ENCODE results near the gene NLRP10. TPM values are rescaled to one million over a fixed set of nuclear protein-coding genes. Genes with fewer than 3 reads are reported as not detected.

NLRP10 gene
- total RNA-seq, 8 experiments from 2014 or later = 0.14 to 1.4 (median 0.39) TPM; not detected in 4

DNA sequence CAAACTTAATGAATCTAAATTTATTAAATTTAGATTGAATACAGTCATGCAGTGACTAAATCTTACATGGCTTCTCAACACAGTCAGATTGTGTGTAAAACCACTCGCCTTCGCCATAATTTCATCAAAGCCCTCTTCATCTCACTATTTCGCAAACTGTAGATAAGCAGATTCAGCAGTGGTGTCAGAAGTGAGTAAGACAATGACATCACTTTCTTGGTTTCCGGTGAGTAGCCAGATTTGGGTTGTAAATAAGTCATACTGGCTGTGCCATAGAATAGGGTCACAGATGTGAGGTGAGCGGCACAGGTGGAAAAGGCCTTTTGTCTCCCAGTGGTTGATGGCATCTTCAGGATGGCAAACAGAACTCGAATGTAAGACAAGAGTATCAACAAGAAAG, 37.6 kb downstream of the NLRP10 start:
- in situ Hi-C loops (cut with MboI; ENCODE audit: low pct_unique_long_range_greater_than_20kb in 2 of 9, low sequenced_read_pairs in 9 of 9, unreplicated experiment in 9 of 9) = no loop called here
- ATAC-seq (replicated peaks in 6 of 8) = no peak
- Histone ChIP-seq H3K27ac (no peak overlapping the region), H3K4me1 (replicated peaks in 1 of 2) (no peaks in the 10 kb centered on the region), H3K4me3 (no peak overlapping the region)
- 0 to 94% (median 71%) methylated on average over 1 to 6 of the region's 6 CpGs for WGBS, 10 experiments

DNA sequence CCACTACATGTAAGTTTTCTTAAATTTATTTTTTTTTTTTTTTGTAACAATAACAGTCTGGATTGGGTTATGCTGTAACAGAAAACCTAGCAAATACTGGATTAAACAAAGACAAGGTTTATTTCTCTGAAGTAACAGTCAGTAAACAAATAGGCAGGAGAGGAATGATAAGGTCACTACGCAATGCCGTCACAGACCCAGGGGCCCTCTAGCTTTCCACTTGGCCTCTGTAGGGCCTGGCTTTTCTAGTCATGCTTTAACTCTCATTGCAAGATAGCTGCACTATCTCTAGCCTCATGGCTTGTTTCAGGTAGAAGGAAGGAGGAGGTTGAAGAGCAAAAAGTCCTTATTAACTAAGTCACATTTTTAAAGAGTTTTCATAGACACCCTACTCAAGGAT, 40.7 kb downstream of the NLRP10 start:
- Histone ChIP-seq H3K4me3 (no peak overlapping the region), H3K4me1 (replicated peaks in 1 of 2) (no peaks in the 10 kb centered on the region), H3K27ac (no peak overlapping the region)
- ATAC-seq (replicated peaks in 6 of 8) = no peak
- 60 to 100% (median 93%) methylated on average over 1 to 2 of the region's 2 CpGs; no CpG with 5 or more reads in 1 of the 10 experiments for WGBS, 10 experiments
- in situ Hi-C loops (cut with MboI; ENCODE audit: low pct_unique_long_range_greater_than_20kb in 2 of 9, low sequenced_read_pairs in 9 of 9, unreplicated experiment in 9 of 9) = no loop called here

DNA sequence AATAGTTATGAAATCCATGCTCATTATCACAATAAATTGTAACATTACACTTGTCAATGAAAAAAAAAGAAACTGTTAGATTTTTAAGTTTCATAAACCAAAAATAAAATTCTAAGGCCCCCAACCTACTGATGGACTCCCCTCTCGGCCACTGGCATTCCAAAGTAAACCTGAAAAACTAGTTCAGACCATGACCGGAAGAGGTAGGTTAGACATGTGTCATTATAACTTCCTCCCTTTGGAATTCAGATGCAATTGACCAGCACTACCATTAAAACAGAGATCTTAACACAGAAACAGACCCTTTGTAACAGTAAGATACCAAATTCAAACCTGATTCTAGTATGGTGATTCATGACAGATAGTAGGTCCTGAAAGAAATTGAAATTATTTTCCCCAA, 47.1 kb downstream of the NLRP10 start:
- in situ Hi-C loops (cut with MboI; ENCODE audit: low pct_unique_long_range_greater_than_20kb in 2 of 9, low sequenced_read_pairs in 9 of 9, unreplicated experiment in 9 of 9) = no loop called here
- Histone ChIP-seq H3K4me3 (no peak overlapping the region), H3K4me1 (replicated peaks in 1 of 2) (no peaks in the 10 kb centered on the region), H3K27ac (no peak overlapping the region)
- ATAC-seq (replicated peaks in 6 of 8) = no peak
- WGBS, 10 experiments = 0 to 100% (median 79%) methylated on average over 1 to 2 of the region's 2 CpGs; no CpG with 5 or more reads in 1 of the 10 experiments

Other genes with a start within 250 kb of the NLRP10 start
- gene OR5P2, start 168.5 kb downstream of the NLRP10 start, total RNA-seq = 1 to 10 TPM in 1 of 8 experiments, under 1 TPM in 2, not detected in 5; 0.25 to 1.4 (median 0.70) TPM
- 1 to 10 TPM in 1 of 8 experiments, under 1 TPM in 3, not detected in 4; 0.33 to 2.0 (median 0.67) TPM for gene OR5P3, start 134.6 kb downstream of the NLRP10 start, total RNA-seq
- 1 to 10 TPM in 1 of 8 experiments, under 1 TPM in 4, not detected in 3; 0.04 to 1.2 (median 0.46) TPM for gene OR10A6, start 34.2 kb downstream of the NLRP10 start, total RNA-seq
- gene OR10A3, start 23.7 kb downstream of the NLRP10 start, total RNA-seq = under 1 TPM in 4 of 8 experiments, not detected in 4; 0.24 to 0.58 (median 0.35) TPM
- 100 to 1,000 TPM; 212 to 457 (median 285) TPM for gene EIF3F, start 21.9 kb upstream of the NLRP10 start, total RNA-seq
- gene TUB, start 115.8 kb upstream of the NLRP10 start, total RNA-seq = 10 to 100 TPM in 5 of 8 experiments, 1 to 10 TPM in 2, under 1 TPM in 1; 0.76 to 57.2 (median 25.7) TPM
- gene RIC3, start 203.6 kb upstream of the NLRP10 start, total RNA-seq = 10 to 100 TPM in 5 of 8 experiments, 1 to 10 TPM in 1, under 1 TPM in 2; 0.10 to 48.0 (median 24.3) TPM

Measured in motor neuron (in vitro differentiated cells).